ENCODE measurements around the gene UROC1. TPM values are rescaled to one million over a fixed set of nuclear protein-coding genes. Genes with fewer than 3 reads are reported as not detected.

The UROC1 gene
- total RNA-seq, 1 experiment from 2014 or later, result not detected

DNA sequence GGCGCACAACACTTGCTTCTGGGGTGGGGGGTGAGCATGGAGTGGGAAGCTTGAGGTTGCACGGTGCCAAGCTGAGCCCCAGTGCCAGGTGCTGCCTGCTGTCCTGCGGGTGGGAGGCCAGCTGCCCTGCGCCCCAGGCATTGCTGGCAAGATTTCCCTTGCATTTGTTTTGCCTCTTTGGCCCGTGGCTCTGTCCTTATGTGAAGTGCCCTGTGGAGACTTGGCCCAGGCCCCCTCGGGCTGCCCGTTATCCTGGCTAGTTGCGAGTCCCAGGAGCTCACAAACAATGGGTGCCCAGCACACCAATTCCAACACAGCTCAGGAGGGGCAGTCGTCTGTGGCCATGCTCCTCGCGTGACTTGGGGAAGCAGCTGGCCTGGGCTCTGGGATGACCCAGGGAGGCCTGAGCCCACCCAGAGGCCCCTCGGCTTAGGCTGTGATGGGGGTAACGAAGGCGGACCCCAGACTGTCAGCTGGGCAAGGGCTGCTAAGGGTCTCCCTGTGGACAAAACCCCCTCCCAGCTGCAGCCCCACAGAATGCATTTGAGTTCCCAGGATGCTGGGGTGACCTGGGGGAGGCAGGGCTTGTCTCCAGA, 35.2 kb upstream of the UROC1 start:
- H3K9me3 ChIP-seq (ENCODE audit: low read depth, low read length, poor library complexity, severe bottlenecking), result no peaks in the 10 kb centered on the region
- no peaks in the 10 kb centered on the region for H3K4me1 ChIP-seq (ENCODE audit: insufficient read depth, low read length, poor library complexity, severe bottlenecking)
- no peaks in the 10 kb centered on the region for H3K27me3 ChIP-seq (replicated peaks; ENCODE audit: insufficient read depth, low read depth, low read length, poor library complexity)
- no peak for DNase-seq (ENCODE audit: low spot score)
- no peak overlapping the region for H3K4me3 ChIP-seq (ENCODE audit: low read depth, low read length, poor library complexity, severe bottlenecking)
- no peak overlapping the region for H3K27ac ChIP-seq (ENCODE audit: low read depth, low read length, poor library complexity, severe bottlenecking)
- POLR2A ChIA-PET (ENCODE audit: low non-redundant PET), result no interaction called here
- CTCF ChIA-PET, result no interaction called here
- no TSS peak for BruUV-seq (replicated peaks)
- no peaks in the 10 kb centered on the region for H3K36me3 ChIP-seq (ENCODE audit: insufficient read depth, low read length, poor library complexity, severe bottlenecking)
- intact Hi-C loops (cut with micrococcal nuclease; ENCODE audit: unreplicated experiment), result no loop called here
- TF ChIP-seq EZH2 (IDR thresholded peaks at IDR 0.05; ENCODE audit: borderline replicate concordance, low read depth, low read length, poor library complexity, severe bottlenecking), result no peak
- TF ChIP-seq, protein P1, sequence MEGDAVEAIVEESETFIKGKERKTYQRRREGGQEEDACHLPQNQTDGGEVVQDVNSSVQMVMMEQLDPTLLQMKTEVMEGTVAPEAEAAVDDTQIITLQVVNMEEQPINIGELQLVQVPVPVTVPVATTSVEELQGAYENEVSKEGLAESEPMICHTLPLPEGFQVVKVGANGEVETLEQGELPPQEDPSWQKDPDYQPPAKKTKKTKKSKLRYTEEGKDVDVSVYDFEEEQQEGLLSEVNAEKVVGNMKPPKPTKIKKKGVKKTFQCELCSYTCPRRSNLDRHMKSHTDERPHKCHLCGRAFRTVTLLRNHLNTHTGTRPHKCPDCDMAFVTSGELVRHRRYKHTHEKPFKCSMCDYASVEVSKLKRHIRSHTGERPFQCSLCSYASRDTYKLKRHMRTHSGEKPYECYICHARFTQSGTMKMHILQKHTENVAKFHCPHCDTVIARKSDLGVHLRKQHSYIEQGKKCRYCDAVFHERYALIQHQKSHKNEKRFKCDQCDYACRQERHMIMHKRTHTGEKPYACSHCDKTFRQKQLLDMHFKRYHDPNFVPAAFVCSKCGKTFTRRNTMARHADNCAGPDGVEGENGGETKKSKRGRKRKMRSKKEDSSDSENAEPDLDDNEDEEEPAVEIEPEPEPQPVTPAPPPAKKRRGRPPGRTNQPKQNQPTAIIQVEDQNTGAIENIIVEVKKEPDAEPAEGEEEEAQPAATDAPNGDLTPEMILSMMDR (conservative IDR thresholded peaks at IDR 0.05; ENCODE audit: low read depth, low read length), result no peak

DNA sequence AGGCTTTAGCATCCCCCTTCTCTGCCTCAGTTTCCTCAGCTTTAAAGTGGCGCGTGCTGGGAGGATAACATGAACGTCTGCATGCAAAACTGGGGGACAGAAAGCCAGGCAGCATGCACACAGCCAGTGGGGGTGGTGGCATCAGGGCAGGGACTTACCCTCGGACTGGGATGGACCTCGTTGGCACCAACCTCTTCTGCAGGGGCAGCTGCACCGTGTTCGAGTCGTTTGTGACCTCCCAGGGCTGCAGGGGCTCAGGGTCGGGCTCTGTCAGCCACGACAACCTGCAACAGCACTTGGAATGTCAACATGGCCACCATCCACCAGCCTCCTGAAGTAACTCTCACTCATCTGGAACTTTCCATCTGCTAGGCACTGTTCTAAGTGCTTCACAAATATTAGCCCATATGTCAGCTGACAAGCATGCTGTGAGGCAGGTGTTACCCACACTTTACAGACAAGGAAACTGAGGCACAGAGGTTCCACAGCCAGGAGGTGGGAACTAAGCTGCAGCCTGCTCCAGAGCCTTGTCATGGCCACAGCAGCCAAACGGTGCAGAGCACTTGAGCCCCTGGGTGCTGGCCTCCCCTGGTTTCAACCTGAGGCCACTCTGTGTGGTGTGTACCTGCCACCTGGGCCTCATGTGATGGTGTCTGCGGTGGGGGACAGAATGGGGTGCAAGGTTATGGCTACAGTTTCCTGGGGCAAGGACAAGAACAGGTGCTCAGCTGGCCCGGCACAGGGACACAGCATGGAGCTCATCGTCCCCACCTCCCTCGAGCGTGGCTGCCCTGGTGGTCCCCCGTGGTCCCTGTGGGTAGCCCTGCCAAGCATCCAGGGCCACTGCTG, 34.5 kb upstream of the UROC1 start:
- BruUV-seq (replicated peaks), result no TSS peak
- ChIA-PET CTCF (no interaction called here), POLR2A (ENCODE audit: low non-redundant PET) (no interaction called here)
- no peak for DNase-seq (ENCODE audit: low spot score)
- Histone ChIP-seq H3K9me3 (ENCODE audit: low read depth, low read length, poor library complexity, severe bottlenecking) (no peaks in the 10 kb centered on the region), H3K4me3 (ENCODE audit: low read depth, low read length, poor library complexity, severe bottlenecking) (no peak overlapping the region), H3K27me3 (replicated peaks; ENCODE audit: insufficient read depth, low read depth, low read length, poor library complexity) (no peaks in the 10 kb centered on the region), H3K4me1 (ENCODE audit: insufficient read depth, low read length, poor library complexity, severe bottlenecking) (no peaks in the 10 kb centered on the region), H3K36me3 (ENCODE audit: insufficient read depth, low read length, poor library complexity, severe bottlenecking) (no peaks in the 10 kb centered on the region), H3K27ac (ENCODE audit: low read depth, low read length, poor library complexity, severe bottlenecking) (no peak overlapping the region)
- intact Hi-C loops (cut with micrococcal nuclease; ENCODE audit: unreplicated experiment), result no loop called here
- TF ChIP-seq, protein P1 (conservative IDR thresholded peaks at IDR 0.05; ENCODE audit: low read depth, low read length), result no peak
- no peak for TF ChIP-seq EZH2 (IDR thresholded peaks at IDR 0.05; ENCODE audit: borderline replicate concordance, low read depth, low read length, poor library complexity, severe bottlenecking)

DNA sequence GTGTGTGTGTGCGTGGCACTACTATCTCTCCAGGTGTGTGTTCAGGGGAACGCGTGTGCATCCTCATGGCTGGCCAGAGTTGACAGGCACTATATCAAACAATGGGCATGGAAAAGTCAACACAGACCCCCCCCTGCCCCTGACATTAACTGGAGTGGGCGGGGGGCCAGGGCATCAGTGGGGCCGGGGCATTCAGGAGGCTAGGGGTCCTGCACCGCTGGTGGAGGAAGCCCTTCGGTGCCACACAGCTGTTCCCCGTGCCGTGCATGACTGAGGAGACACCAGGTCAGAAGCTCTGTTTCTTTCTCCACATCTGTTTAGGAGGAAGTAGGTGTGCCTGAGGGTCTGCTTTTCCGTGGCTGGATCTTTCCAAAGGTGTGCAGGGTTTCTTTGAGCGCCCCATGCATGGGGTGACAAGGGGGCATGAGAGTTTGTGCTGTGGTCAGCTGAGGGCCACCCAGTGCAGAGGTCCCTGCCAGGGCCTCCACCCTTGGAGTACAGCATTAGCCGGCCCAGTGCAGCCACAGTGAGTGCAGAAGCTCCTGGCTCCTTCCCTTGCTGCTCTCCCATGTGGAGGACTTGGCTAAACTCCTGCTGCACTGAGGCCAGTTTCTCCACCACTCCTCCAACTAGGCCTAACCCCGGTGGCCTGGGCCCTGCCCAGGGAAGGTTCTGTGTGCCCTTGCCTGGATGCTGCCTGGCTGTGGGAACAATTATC, 33.7 kb upstream of the UROC1 start:
- no peak overlapping the region for H3K4me3 ChIP-seq (ENCODE audit: low read depth, low read length, poor library complexity, severe bottlenecking)
- H3K9me3 ChIP-seq (ENCODE audit: low read depth, low read length, poor library complexity, severe bottlenecking), result no peaks in the 10 kb centered on the region
- no peaks in the 10 kb centered on the region for H3K27me3 ChIP-seq (replicated peaks; ENCODE audit: insufficient read depth, low read depth, low read length, poor library complexity)
- TF ChIP-seq, protein P1 (conservative IDR thresholded peaks at IDR 0.05; ENCODE audit: low read depth, low read length), result no peak
- TF ChIP-seq EZH2 (IDR thresholded peaks at IDR 0.05; ENCODE audit: borderline replicate concordance, low read depth, low read length, poor library complexity, severe bottlenecking), result no peak
- no peaks in the 10 kb centered on the region for H3K36me3 ChIP-seq (ENCODE audit: insufficient read depth, low read length, poor library complexity, severe bottlenecking)
- BruUV-seq (replicated peaks), result no TSS peak
- no peak overlapping the region for H3K27ac ChIP-seq (ENCODE audit: low read depth, low read length, poor library complexity, severe bottlenecking)
- ChIA-PET CTCF (no interaction called here), POLR2A (ENCODE audit: low non-redundant PET) (no interaction called here)
- DNase-seq (ENCODE audit: low spot score), result no peak
- no peaks in the 10 kb centered on the region for H3K4me1 ChIP-seq (ENCODE audit: insufficient read depth, low read length, poor library complexity, severe bottlenecking)
- intact Hi-C loops (cut with micrococcal nuclease; ENCODE audit: unreplicated experiment), result no loop called here
